Epithelial cell of esophagus (primary cell): ENCODE data around the gene KMT2A.

Experiments used
- DNase-seq: peaks from one replicate; pipeline ENCODE4 v3.0.0; 2010; ENCODE audit warnings: low read depth
- H3K4me3 ChIP-seq: 2 replicates; pipeline ENCODE4 v1.5.1; 2011; ENCODE audit warnings: mild to moderate bottlenecking, low read length, control low read depth
- TF ChIP-seq, protein P1 (sequence below): IDR thresholded peaks from 2 replicates; pipeline ENCODE4 v1.5.1; 2011; ENCODE audit warnings: low read depth, mild to moderate bottlenecking, low read length, control low read depth, inconsistent platforms; ENCODE audit not compliant: insufficient read depth; ENCODE audit errors: missing control alignments

Gene KMT2A

GRCh38 chr11:118519549-118519948, 83.3 kb downstream of the KMT2A start:
- H3K4me3 ChIP-seq = no peak overlapping the region
- TF ChIP-seq, protein P1, sequence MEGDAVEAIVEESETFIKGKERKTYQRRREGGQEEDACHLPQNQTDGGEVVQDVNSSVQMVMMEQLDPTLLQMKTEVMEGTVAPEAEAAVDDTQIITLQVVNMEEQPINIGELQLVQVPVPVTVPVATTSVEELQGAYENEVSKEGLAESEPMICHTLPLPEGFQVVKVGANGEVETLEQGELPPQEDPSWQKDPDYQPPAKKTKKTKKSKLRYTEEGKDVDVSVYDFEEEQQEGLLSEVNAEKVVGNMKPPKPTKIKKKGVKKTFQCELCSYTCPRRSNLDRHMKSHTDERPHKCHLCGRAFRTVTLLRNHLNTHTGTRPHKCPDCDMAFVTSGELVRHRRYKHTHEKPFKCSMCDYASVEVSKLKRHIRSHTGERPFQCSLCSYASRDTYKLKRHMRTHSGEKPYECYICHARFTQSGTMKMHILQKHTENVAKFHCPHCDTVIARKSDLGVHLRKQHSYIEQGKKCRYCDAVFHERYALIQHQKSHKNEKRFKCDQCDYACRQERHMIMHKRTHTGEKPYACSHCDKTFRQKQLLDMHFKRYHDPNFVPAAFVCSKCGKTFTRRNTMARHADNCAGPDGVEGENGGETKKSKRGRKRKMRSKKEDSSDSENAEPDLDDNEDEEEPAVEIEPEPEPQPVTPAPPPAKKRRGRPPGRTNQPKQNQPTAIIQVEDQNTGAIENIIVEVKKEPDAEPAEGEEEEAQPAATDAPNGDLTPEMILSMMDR = no peak

GRCh38 chr11:118521892-118522311, 85.6 kb downstream of the KMT2A start:
- TF ChIP-seq, protein P1 = no peak
- no peak overlapping the region for H3K4me3 ChIP-seq
- DNase-seq = no peak

More at GRCh38 chr11:118519549-118519948, 83.3 kb downstream of the KMT2A start:
- DNase-seq = no peak

GRCh38 chr11:118522571-118523072, 86.3 kb downstream of the KMT2A start:
- no peak overlapping the region for H3K4me3 ChIP-seq

GRCh38 chr11:118524356-118524755, 88.1 kb downstream of the KMT2A start:
- H3K4me3 ChIP-seq = no peak overlapping the region

More at GRCh38 chr11:118522571-118523072, 86.3 kb downstream of the KMT2A start:
- peak; percentile 57 for DNase-seq
- TF ChIP-seq, protein P1 = peak; percentile 61

GRCh38 chr11:118524757-118525470, 88.6 kb downstream of the KMT2A start:
- DNase-seq = no peak
- TF ChIP-seq, protein P1 = no peak

More at GRCh38 chr11:118524356-118524755, 88.1 kb downstream of the KMT2A start:
- TF ChIP-seq, protein P1 = no peak
- no peak for DNase-seq

GRCh38 chr11:118526688-118527087, 90.4 kb downstream of the KMT2A start:
- DNase-seq = no peak
- TF ChIP-seq, protein P1 = no peak
- no peak overlapping the region for H3K4me3 ChIP-seq

More at GRCh38 chr11:118524757-118525470, 88.6 kb downstream of the KMT2A start:
- no peak overlapping the region for H3K4me3 ChIP-seq

DNA sequence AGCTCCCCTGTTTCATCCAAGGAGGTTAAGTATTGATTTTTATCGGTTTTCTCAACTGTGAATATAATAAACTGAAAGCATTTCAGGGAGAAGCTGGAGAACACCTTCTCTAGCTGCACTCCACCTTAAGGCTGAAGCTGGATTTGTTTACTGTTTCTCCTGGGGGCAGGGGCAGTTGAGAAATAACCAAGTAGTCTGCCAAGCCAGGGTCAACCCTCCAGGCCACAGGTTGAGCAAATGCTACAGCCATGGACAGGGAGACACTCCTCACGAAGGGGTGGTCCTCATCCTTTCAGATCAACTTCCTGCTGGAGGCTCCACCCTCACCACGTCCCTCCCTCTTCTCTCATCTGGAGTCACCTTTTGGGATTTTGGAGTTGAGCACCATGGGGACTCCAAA, 90.8 kb downstream of the KMT2A start, which contains the start of gene TTC36:
TSS of gene TTC36 (plus strand) at position 366 of the 400 bp plus-strand sequence. CDS start at position 387, 21 bp downstream.
- no peak for DNase-seq
- TF ChIP-seq, protein P1 = no peak
- H3K4me3 ChIP-seq = no peak within 1 kb of the TSS
